HL-60 (cell line): Measurements from ENCODE around the gene PTPRU.

Experiments used
- DNase-seq, 2 experiments: peaks; one replicate each; pipeline ENCODE4 v3.0.0-alpha.2; 2010 to 2020; ENCODE audit warnings: low read depth in 1 of 2, low spot score in 1 of 2
- H3K27ac ChIP-seq: fragments of 250-450 bp; sonication (Bioruptor Pico); replicated peaks from 2 replicates; pipeline ENCODE4 v1.5.1; 2020; ENCODE audit warnings: mild to moderate bottlenecking, moderate library complexity
- H3K27me3 ChIP-seq: fragments of 250-450 bp; sonication (Bioruptor Pico); 2 replicates; pipeline ENCODE4 v1.5.1; 2021; ENCODE audit warnings: mild to moderate bottlenecking, moderate library complexity; ENCODE audit not compliant: insufficient read depth, poor library complexity, severe bottlenecking
- H3K4me3 ChIP-seq: replicated peaks from 2 replicates; pipeline ENCODE4 v1.5.1; 2011; ENCODE audit warnings: mild to moderate bottlenecking, control low read depth, low read length; ENCODE audit not compliant: insufficient read depth
- GABPA ChIP-seq: IDR thresholded peaks from 2 replicates; pipeline ENCODE4 v1.6.1; 2012; ENCODE audit warnings: low read depth
- POLR2AphosphoS5 ChIP-seq: IDR thresholded peaks from 2 replicates; pipeline ENCODE4 v1.6.1; 2012; ENCODE audit warnings: low read depth
- SPI1 ChIP-seq: IDR thresholded peaks from 2 replicates; pipeline ENCODE4 v1.6.1; 2012; ENCODE audit warnings: low read depth, mild to moderate bottlenecking, borderline replicate concordance
- TF ChIP-seq, protein P1 (sequence below): IDR thresholded peaks from 2 replicates; pipeline ENCODE4 v1.6.1; 2012; ENCODE audit warnings: low read depth; ENCODE audit not compliant: insufficient replicate concordance
- TF ChIP-seq, protein P2 (sequence below): IDR thresholded peaks from one replicate; pipeline ENCODE4 v1.5.1; 2011; ENCODE audit warnings: low read length, control low read depth, inconsistent platforms; ENCODE audit not compliant: insufficient read depth

Gene PTPRU

DNA sequence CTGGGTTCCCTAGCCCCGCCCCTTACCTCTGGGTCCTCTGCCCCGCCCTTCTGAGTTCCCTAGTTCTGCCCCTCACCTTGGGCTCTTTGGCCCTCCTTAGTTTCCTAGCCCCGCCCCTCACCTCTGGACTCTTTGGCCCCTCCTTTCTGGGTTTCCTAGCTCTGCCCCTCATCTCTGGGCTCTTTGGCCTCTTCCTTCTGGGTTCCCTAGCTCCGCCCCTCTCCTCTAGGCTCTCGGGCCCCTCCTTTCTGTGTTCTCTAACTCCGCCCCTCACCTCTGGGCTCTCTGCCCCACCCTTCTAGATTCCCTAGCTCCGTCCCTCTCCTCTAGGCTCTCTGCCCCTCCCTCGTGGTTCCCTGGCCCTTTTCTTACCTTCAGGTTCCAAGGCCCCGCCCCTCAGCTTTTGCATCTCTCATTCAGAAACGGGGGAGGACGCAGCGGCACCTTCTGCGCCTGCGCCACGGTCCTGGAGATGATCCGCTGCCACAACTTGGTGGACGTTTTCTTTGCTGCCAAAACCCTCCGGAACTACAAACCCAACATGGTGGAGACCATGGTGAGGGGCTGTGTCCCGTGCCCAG lies 88.5 kb downstream of the PTPRU start:
- no peaks in the 10 kb centered on the region for H3K27me3 ChIP-seq
- no peak for TF ChIP-seq SPI1
- DNase-seq, result no peak
- no peak overlapping the region for H3K4me3 ChIP-seq
- no peak overlapping the region for H3K27ac ChIP-seq

DNA sequence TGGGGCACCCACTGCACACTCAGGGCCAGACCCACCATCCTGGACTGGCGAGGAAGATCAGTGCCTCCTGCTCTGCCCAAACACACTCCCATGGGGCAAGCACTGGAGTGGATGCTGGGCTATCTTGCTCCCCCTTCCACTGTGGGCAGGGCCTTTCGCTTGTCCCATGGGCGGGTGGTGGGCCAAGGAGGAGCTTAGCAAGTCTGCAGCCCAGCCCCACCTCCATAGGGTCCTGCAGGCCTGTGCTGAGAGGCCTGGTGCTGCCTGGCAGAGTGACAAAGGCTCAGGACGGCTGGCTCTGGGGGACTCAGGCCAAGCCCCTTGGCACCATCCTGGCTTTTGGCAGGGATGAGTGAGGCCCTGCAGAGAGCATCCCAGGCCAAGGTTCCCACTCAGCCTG lies 89.4 kb downstream of the PTPRU start:
- TF ChIP-seq, protein P1, sequence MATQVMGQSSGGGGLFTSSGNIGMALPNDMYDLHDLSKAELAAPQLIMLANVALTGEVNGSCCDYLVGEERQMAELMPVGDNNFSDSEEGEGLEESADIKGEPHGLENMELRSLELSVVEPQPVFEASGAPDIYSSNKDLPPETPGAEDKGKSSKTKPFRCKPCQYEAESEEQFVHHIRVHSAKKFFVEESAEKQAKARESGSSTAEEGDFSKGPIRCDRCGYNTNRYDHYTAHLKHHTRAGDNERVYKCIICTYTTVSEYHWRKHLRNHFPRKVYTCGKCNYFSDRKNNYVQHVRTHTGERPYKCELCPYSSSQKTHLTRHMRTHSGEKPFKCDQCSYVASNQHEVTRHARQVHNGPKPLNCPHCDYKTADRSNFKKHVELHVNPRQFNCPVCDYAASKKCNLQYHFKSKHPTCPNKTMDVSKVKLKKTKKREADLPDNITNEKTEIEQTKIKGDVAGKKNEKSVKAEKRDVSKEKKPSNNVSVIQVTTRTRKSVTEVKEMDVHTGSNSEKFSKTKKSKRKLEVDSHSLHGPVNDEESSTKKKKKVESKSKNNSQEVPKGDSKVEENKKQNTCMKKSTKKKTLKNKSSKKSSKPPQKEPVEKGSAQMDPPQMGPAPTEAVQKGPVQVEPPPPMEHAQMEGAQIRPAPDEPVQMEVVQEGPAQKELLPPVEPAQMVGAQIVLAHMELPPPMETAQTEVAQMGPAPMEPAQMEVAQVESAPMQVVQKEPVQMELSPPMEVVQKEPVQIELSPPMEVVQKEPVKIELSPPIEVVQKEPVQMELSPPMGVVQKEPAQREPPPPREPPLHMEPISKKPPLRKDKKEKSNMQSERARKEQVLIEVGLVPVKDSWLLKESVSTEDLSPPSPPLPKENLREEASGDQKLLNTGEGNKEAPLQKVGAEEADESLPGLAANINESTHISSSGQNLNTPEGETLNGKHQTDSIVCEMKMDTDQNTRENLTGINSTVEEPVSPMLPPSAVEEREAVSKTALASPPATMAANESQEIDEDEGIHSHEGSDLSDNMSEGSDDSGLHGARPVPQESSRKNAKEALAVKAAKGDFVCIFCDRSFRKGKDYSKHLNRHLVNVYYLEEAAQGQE, result no peak
- no peak for DNase-seq
- Histone ChIP-seq H3K27ac (no peak overlapping the region), H3K27me3 (no peaks in the 10 kb centered on the region), H3K4me3 (no peak overlapping the region)

DNA sequence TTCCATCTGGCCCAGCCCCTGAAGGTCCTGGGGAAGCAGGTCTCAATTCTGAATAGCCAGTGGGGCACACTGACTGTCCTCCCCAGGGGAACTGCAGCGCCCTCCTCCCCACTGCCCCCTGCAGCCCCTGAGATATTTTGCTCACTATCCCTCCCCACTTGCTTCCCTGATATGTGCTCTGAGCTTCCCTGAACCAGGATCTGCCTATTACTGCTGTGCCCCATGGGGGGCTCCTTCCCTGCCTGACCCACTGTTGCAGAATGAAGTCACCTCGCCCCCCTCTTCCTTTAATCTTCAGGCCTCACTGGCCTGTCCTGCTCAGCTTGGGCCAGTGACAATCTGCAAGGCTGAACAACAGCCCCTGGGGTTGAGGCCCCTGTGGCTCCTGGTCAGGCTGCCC lies 89.8 kb downstream of the PTPRU start:
- H3K27ac ChIP-seq, result no peak overlapping the region
- TF ChIP-seq GABPA, result no peak
- no peak overlapping the region for H3K4me3 ChIP-seq
- no peak for DNase-seq
- no peaks in the 10 kb centered on the region for H3K27me3 ChIP-seq

DNA sequence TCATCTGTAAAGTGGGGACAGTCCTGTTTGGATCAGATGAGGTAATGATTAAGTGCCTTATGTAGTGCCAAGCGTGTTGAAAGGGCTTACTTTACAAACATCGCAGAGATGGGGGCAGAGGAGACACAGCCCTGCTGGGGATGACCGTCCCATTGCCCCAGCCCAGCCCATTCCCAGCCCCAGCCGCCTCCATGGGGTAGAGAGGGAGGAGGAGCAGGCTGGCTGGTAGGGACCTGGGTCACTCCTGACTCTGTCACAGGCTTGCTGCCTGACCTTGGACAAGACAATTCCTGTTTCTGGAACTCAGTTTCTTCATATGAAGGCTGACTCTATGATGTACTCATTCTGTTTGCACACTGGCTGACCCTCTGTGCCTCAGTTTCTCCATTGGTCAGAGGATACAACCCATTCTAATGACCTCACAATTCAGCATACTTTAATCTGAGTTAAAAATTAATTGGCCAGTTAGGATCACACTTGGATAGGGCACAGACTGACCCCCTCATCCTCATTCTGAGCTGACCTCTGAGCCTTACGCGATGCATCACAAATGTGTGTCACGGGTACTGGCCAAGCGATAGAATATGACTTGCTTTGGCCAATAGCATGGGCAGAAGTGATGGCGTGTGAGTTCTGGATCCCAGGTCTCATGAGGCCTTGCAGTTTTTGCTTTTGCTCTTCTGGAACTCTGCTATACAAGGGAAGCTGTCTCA lies 91.1 kb downstream of the PTPRU start:
- Histone ChIP-seq H3K27ac (no peak overlapping the region), H3K27me3 (no peaks in the 10 kb centered on the region), H3K4me3 (no peak overlapping the region)
- TF ChIP-seq GABPA (no peak), SPI1 (no peak), POLR2AphosphoS5 (no peak)
- TF ChIP-seq, protein P1, result no peak
- TF ChIP-seq, protein P2, sequence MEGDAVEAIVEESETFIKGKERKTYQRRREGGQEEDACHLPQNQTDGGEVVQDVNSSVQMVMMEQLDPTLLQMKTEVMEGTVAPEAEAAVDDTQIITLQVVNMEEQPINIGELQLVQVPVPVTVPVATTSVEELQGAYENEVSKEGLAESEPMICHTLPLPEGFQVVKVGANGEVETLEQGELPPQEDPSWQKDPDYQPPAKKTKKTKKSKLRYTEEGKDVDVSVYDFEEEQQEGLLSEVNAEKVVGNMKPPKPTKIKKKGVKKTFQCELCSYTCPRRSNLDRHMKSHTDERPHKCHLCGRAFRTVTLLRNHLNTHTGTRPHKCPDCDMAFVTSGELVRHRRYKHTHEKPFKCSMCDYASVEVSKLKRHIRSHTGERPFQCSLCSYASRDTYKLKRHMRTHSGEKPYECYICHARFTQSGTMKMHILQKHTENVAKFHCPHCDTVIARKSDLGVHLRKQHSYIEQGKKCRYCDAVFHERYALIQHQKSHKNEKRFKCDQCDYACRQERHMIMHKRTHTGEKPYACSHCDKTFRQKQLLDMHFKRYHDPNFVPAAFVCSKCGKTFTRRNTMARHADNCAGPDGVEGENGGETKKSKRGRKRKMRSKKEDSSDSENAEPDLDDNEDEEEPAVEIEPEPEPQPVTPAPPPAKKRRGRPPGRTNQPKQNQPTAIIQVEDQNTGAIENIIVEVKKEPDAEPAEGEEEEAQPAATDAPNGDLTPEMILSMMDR, result no peak
- DNase-seq, result no peak

DNA sequence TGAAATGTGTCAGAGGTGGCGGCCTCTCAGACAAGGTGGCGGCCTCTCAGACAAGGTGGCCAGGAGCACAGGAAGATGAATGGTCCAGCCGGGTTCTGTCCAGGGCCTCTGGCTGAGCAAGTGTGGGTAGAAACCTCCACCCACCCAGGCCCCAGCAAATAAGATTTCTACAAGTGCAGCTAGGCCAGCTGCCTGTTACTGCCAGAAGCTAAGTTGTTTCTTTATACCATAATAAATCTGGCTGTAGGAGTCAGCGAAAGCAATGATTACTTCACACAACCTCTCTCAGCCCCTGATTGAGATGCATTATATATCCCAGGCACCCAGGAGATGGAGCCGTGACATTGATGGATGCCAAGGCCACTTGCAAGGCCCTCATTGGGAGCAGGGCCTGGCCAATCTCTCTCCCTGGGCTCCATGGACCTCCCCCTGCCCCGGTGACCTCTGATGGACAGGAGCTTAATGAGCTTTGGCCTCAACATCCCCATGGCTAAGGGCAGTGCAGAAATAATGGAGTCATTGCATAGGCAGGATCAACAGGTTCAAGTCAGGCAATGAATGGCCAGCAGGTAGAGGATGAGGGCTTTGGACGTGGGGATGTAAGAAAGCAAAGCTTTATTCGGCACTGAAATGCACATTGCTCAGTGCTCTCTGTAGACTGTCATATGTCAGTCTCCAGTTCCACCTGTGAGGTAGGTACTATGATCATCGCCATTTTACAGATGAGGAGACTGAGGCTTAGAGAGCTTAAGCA lies 92.9 kb downstream of the PTPRU start:
- Histone ChIP-seq H3K27ac (no peak overlapping the region), H3K27me3 (peaks cover 2% of the 10 kb centered on the region), H3K4me3 (no peak overlapping the region)
- DNase-seq, result no peak
- TF ChIP-seq, protein P2, result no peak
- TF ChIP-seq, protein P1, result no peak
- TF ChIP-seq GABPA (no peak), POLR2AphosphoS5 (no peak)
